IPS DF 19.7 (cell line): Measurements from ENCODE around the gene RAB9A.
"Not testable (repeated sequence)": the region's sequence is repeated elsewhere in the genome, so short reads cannot be mapped to it uniquely, and the experiment has no call there.

ENCODE experiments used
- DNase-seq: peaks from one replicate; pipeline ENCODE4 v3.0.0-alpha.2; 2013; ENCODE audit warnings: low read depth, low spot score

The RAB9A gene

GRCh38 chrX:13669755-13670154 is 19.2 kb upstream of the RAB9A start:
- not testable (repeated sequence) for DNase-seq

- DNase-seq: no peak
Observed at GRCh38 chrX:13670197-13670596, 18.7 kb upstream of the RAB9A start.

GRCh38 chrX:13673016-13673415 is 15.9 kb upstream of the RAB9A start:
- DNase-seq: no peak

GRCh38 chrX:13676885-13677284 is 12.0 kb upstream of the RAB9A start:
- no peak for DNase-seq

GRCh38 chrX:13679700-13680099 is 9.2 kb upstream of the RAB9A start:
- DNase-seq: not testable (repeated sequence)

- no peak for DNase-seq
Observed at GRCh38 chrX:13681595-13681994, 7.3 kb upstream of the RAB9A start.

- no peak for DNase-seq
Observed at GRCh38 chrX:13684361-13684760, 4.6 kb upstream of the RAB9A start.

GRCh38 chrX:13685126-13685763 is 3.7 kb upstream of the RAB9A start:
- no peak for DNase-seq

- DNase-seq: no peak
Observed at GRCh38 chrX:13687203-13687602, 1.7 kb upstream of the RAB9A start.

GRCh38 chrX:13688384-13688957 is 457 bp upstream of the RAB9A start:
- DNase-seq: no peak

- DNase-seq: no peak
Observed at GRCh38 chrX:13689741-13690211, 848 bp downstream of the RAB9A start.

- DNase-seq: no peak
Observed at GRCh38 chrX:13690836-13691235, 1.9 kb downstream of the RAB9A start.

GRCh38 chrX:13691841-13692371 is 3.0 kb downstream of the RAB9A start:
- DNase-seq: no peak

GRCh38 chrX:13692771-13693231 is 3.9 kb downstream of the RAB9A start:
- DNase-seq: no peak

- DNase-seq: no peak
Observed at GRCh38 chrX:13693341-13693961, 4.5 kb downstream of the RAB9A start.

- no peak for DNase-seq
Observed at GRCh38 chrX:13694359-13694758, 5.4 kb downstream of the RAB9A start.

- DNase-seq: no peak
Observed at GRCh38 chrX:13694983-13695382, 6.1 kb downstream of the RAB9A start.

GRCh38 chrX:13695601-13696115 is 6.7 kb downstream of the RAB9A start:
- no peak for DNase-seq

GRCh38 chrX:13697455-13697854 is 8.5 kb downstream of the RAB9A start:
- no peak for DNase-seq

- no peak for DNase-seq
Observed at GRCh38 chrX:13697976-13698375, 9.0 kb downstream of the RAB9A start.

- no peak for DNase-seq
Observed at GRCh38 chrX:13698432-13698831, 9.5 kb downstream of the RAB9A start.

- DNase-seq: no peak
Observed at GRCh38 chrX:13699183-13699826, 10.4 kb downstream of the RAB9A start.
